Right lobe of liver (tissue), 4 donors: ENCODE data around the gene NAXD.

Source experiments
- CTCF ChIP-seq, 4 donors: fragments of 200-600 bp in 3 of 4; fragments of 450-650 bp in 1 of 4; IDR thresholded peaks; one replicate each; pipeline versions ENCODE4 v1.5.1 to v1.8.0; 2016 to 2022; ENCODE audit warnings: antibody characterized with exemption in 4 of 4, mild to moderate bottlenecking in 2 of 4
- POLR2A ChIP-seq: fragments of 450-650 bp; IDR thresholded peaks from one replicate; pipeline ENCODE4 v1.6.1; 2017; ENCODE audit warnings: antibody characterized with exemption, mild to moderate bottlenecking
- donor health status: DM: no; HTN: no; CAD: no.
- donor health status: DM: no; HTN: no; CAD: no.
- donor health status: DM: no; HTN: yes; CAD: no.

- TF ChIP-seq CTCF (IDR thresholded peaks at IDR 0.05) = no peak
- TF ChIP-seq POLR2A = no peak
Observed at GRCh38 chr13:110687736-110688135, 72.4 kb downstream of the NAXD start.
